HL-60 (cell line): Measurements from ENCODE around the gene OPN3.

Source experiments
- GABPA ChIP-seq: IDR thresholded peaks from 2 replicates; pipeline ENCODE4 v1.6.1; 2012; ENCODE audit warnings: low read depth
- POLR2AphosphoS5 ChIP-seq: IDR thresholded peaks from 2 replicates; pipeline ENCODE4 v1.6.1; 2012; ENCODE audit warnings: low read depth
- TF ChIP-seq, protein P1 (sequence below): IDR thresholded peaks from one replicate; pipeline ENCODE4 v1.5.1; 2011; ENCODE audit warnings: low read length, control low read depth, inconsistent platforms; ENCODE audit not compliant: insufficient read depth
- TF ChIP-seq, protein P2 (sequence below): IDR thresholded peaks from 2 replicates; pipeline ENCODE4 v1.6.1; 2012; ENCODE audit warnings: low read depth; ENCODE audit not compliant: insufficient replicate concordance

DNA sequence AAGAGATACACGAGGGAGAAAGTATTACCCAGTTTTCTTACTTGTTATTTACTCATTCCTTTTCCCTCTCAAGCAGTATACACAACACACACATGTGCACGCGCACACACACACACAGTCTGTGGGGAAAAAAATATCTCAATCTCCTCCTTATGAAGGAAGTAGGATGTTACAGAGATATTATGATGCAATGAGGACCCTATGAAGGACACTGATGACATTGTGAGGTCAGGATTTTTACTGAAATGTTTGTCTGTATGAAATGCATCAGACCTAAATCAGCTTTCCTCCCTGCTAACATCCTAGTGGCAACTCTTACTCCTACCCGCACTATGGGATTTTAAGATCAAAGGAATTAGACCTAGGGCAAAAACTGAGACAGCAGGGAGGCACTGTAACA is 11.8 kb upstream of the OPN3 start, which contains the start of gene WDR64:
- TF ChIP-seq, protein P1, sequence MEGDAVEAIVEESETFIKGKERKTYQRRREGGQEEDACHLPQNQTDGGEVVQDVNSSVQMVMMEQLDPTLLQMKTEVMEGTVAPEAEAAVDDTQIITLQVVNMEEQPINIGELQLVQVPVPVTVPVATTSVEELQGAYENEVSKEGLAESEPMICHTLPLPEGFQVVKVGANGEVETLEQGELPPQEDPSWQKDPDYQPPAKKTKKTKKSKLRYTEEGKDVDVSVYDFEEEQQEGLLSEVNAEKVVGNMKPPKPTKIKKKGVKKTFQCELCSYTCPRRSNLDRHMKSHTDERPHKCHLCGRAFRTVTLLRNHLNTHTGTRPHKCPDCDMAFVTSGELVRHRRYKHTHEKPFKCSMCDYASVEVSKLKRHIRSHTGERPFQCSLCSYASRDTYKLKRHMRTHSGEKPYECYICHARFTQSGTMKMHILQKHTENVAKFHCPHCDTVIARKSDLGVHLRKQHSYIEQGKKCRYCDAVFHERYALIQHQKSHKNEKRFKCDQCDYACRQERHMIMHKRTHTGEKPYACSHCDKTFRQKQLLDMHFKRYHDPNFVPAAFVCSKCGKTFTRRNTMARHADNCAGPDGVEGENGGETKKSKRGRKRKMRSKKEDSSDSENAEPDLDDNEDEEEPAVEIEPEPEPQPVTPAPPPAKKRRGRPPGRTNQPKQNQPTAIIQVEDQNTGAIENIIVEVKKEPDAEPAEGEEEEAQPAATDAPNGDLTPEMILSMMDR = no peak
- TF ChIP-seq POLR2AphosphoS5 (no peak), GABPA (no peak)
- TF ChIP-seq, protein P2, sequence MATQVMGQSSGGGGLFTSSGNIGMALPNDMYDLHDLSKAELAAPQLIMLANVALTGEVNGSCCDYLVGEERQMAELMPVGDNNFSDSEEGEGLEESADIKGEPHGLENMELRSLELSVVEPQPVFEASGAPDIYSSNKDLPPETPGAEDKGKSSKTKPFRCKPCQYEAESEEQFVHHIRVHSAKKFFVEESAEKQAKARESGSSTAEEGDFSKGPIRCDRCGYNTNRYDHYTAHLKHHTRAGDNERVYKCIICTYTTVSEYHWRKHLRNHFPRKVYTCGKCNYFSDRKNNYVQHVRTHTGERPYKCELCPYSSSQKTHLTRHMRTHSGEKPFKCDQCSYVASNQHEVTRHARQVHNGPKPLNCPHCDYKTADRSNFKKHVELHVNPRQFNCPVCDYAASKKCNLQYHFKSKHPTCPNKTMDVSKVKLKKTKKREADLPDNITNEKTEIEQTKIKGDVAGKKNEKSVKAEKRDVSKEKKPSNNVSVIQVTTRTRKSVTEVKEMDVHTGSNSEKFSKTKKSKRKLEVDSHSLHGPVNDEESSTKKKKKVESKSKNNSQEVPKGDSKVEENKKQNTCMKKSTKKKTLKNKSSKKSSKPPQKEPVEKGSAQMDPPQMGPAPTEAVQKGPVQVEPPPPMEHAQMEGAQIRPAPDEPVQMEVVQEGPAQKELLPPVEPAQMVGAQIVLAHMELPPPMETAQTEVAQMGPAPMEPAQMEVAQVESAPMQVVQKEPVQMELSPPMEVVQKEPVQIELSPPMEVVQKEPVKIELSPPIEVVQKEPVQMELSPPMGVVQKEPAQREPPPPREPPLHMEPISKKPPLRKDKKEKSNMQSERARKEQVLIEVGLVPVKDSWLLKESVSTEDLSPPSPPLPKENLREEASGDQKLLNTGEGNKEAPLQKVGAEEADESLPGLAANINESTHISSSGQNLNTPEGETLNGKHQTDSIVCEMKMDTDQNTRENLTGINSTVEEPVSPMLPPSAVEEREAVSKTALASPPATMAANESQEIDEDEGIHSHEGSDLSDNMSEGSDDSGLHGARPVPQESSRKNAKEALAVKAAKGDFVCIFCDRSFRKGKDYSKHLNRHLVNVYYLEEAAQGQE = no peak
